Measurements from ENCODE around the gene GTF3C1. TPM values are rescaled to one million over a fixed set of nuclear protein-coding genes. Genes with fewer than 3 reads are reported as not detected.
"Not testable (repeated sequence)": the region's sequence is repeated elsewhere in the genome, so short reads cannot be mapped to it uniquely, and the experiment has no call there.

Gene GTF3C1
- total RNA-seq, 2 donors from 2014 or later: 38.7 to 161 TPM

- H3K27ac ChIP-seq: no peak overlapping the region
- H3K27me3 ChIP-seq: no peaks in the 10 kb centered on the region
- peaks cover 12 to 27% of the 10 kb centered on the region in 2 donors for H3K36me3 ChIP-seq (replicated peaks in 1 of 2; ENCODE audit: insufficient read depth in 1 of 2, low read depth in 2 of 2)
- no peaks in the 10 kb centered on the region for H3K9me3 ChIP-seq
- TF ChIP-seq POLR2A (IDR thresholded peaks at IDR 0.05) (no peak), CTCF (IDR thresholded peaks at IDR 0.05) (no peak)
- WGBS, 2 donors: 75 to 85% methylated on average over 5 of the region's 5 CpGs
- intact Hi-C loops (cut with DNase I): loop anchor here (10.0 kb wide), 1 partner anchor 284 kb away; no protein-coding TSS in a partner anchor
- ATAC-seq: no peak
- H3K4me1 ChIP-seq: peaks cover 3% of the 10 kb centered on the region
- no peak overlapping the region for H3K4me3 ChIP-seq
- no peak for DNase-seq
Measured at GRCh38 chr16:27458987-27459688, 90.6 kb downstream of the GTF3C1 start.

- Histone ChIP-seq H3K27me3 (no peaks in the 10 kb centered on the region), H3K9me3 (no peaks in the 10 kb centered on the region), H3K27ac (no peak overlapping the region), H3K4me3 (no peak overlapping the region), H3K36me3 (replicated peaks in 1 of 2; ENCODE audit: insufficient read depth in 1 of 2, low read depth in 2 of 2) (peaks cover 8 to 19% of the 10 kb centered on the region in 2 donors), H3K4me1 (peaks cover 3% of the 10 kb centered on the region)
- TF ChIP-seq CTCF (IDR thresholded peaks at IDR 0.05) (no peak), POLR2A (IDR thresholded peaks at IDR 0.05) (no peak)
- no peak for DNase-seq
- 66 to 76% methylated on average over 5 of the region's 5 CpGs for WGBS, 2 donors
- ATAC-seq: no peak
- intact Hi-C loops (cut with DNase I): loop anchor here (10.0 kb wide), 1 partner anchor 283 kb away; no protein-coding TSS in a partner anchor
Measured at GRCh38 chr16:27458258-27458657, 91.5 kb downstream of the GTF3C1 start.

- H3K4me3 ChIP-seq, H3K27ac ChIP-seq, H3K27me3 ChIP-seq, DNase-seq, ATAC-seq, H3K9me3 ChIP-seq, H3K4me1 ChIP-seq: not testable (repeated sequence)
- peaks cover 8 to 13% of the 10 kb centered on the region in 2 donors for H3K36me3 ChIP-seq (replicated peaks in 1 of 2; ENCODE audit: insufficient read depth in 1 of 2, low read depth in 2 of 2)
- intact Hi-C loops (cut with DNase I): loop anchor here (10.0 kb wide), 1 partner anchor 283 kb away; no protein-coding TSS in a partner anchor
- 70 to 76% methylated on average over 17 of the region's 17 CpGs for WGBS, 2 donors
Measured at GRCh38 chr16:27457605-27457900, 92.2 kb downstream of the GTF3C1 start.

GRCh38 chr16:27455700-27456099 lies 94.0 kb downstream of the GTF3C1 start:
- Histone ChIP-seq H3K4me1 (peaks cover 3% of the 10 kb centered on the region), H3K36me3 (replicated peaks in 1 of 2; ENCODE audit: insufficient read depth in 1 of 2, low read depth in 2 of 2) (peaks cover 4 to 7% of the 10 kb centered on the region in 2 donors), H3K27ac (no peak overlapping the region), H3K9me3 (no peaks in the 10 kb centered on the region), H3K4me3 (no peak overlapping the region), H3K27me3 (no peaks in the 10 kb centered on the region)
- 34 to 38% methylated on average over 9 to 12 of the region's 12 CpGs for WGBS, 2 donors
- DNase-seq (no peak), ATAC-seq (no peak)
- TF ChIP-seq CTCF (IDR thresholded peaks at IDR 0.05) (no peak), POLR2A (IDR thresholded peaks at IDR 0.05) (no peak)
- intact Hi-C loops (cut with DNase I): loop anchor here (10.0 kb wide), 1 partner anchor 281 kb away; no protein-coding TSS in a partner anchor

GRCh38 chr16:27453494-27453825 lies 96.3 kb downstream of the GTF3C1 start:
- intact Hi-C loops (cut with DNase I): loop anchor here (10.0 kb wide), 1 partner anchor 279 kb away; no protein-coding TSS in a partner anchor
- H3K27me3 ChIP-seq: no peaks in the 10 kb centered on the region
- H3K4me3 ChIP-seq: no peak overlapping the region
- no peaks in the 10 kb centered on the region for H3K36me3 ChIP-seq (replicated peaks in 1 of 2; ENCODE audit: insufficient read depth in 1 of 2, low read depth in 2 of 2)
- no peaks in the 10 kb centered on the region for H3K9me3 ChIP-seq
- ATAC-seq (no peak), DNase-seq (no peak)
- H3K27ac ChIP-seq: no peak overlapping the region
- TF ChIP-seq CTCF (IDR thresholded peaks at IDR 0.05) (no peak), POLR2A (IDR thresholded peaks at IDR 0.05) (no peak)
- peaks cover 3% of the 10 kb centered on the region for H3K4me1 ChIP-seq
- WGBS, 2 donors: 85 to 87% methylated on average over 3 of the region's 3 CpGs
